Measurements from ENCODE around the gene STK17B. TPM values are rescaled to one million over a fixed set of nuclear protein-coding genes. Genes with fewer than 3 reads are reported as not detected.

Gene STK17B
- total and polyA plus RNA-seq, 9 of the 15 experiments (the other 6 are each of a cell fraction or from before 2014, with no cell fraction given) = 2.3 to 17.7 (median 8.5) TPM

DNA sequence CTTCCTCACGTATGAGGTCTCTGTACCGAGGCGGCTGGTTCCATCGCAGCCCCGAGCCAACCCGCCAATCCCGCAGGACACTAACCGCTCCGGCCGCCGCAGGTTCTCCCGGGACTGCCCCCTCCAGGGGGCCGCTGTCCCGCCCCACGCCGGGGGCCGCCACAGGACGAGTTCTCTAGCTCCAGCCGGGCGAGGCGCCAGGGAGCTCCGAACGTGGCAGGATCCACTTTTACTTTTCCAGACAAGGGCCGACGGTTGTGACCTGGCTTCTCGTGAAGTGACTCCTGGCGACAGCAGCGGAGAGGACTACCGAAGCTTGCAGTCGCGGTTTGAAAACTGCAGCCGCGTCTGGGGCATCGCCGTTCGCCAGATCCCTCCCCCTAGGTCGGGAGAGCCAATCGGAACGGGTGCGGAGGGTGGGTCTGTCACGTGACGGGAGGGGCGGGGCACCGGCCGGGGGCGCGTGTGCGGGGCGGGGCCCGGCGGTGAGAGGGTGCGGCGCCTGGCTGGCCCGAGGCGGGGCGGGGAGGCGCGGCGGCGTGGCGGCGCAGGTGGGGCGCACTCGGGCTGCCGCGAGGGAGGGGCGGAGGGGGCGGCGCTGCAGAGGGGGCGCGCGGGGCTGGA is at the start of gene STK17B (continued):
- TF ChIP-seq POLR3G (IDR thresholded peaks at IDR 0.05; ENCODE audit: extremely low read depth, insufficient read length, insufficient replicate concordance) = no peak
- TF ChIP-seq ZFPM2 (CRISPR knock-in tag; IDR thresholded peaks at IDR 0.05) = no peak
- TF ChIP-seq NFE2 (IDR thresholded peaks at IDR 0.05; ENCODE audit: low read depth) = no peak
- TF ChIP-seq ZNF134 (CRISPR knock-in tag; conservative IDR thresholded peaks at IDR 0.05) = no peak
- no peak for TF ChIP-seq ZEB2 (IDR thresholded peaks at IDR 0.05)
- no peak for TF ChIP-seq ETV6 (IDR thresholded peaks at IDR 0.05; ENCODE audit: borderline replicate concordance in 1 of 2, low read depth in 2 of 2, low read length in 1 of 2)
- TF ChIP-seq ETV6 (CRISPR knock-in tag; IDR thresholded peaks at IDR 0.05; ENCODE audit: borderline replicate concordance) = no peak
- TF ChIP-seq ZNF174 (CRISPR knock-in tag; IDR thresholded peaks at IDR 0.05) = no peak
- TF ChIP-seq, protein P1, sequence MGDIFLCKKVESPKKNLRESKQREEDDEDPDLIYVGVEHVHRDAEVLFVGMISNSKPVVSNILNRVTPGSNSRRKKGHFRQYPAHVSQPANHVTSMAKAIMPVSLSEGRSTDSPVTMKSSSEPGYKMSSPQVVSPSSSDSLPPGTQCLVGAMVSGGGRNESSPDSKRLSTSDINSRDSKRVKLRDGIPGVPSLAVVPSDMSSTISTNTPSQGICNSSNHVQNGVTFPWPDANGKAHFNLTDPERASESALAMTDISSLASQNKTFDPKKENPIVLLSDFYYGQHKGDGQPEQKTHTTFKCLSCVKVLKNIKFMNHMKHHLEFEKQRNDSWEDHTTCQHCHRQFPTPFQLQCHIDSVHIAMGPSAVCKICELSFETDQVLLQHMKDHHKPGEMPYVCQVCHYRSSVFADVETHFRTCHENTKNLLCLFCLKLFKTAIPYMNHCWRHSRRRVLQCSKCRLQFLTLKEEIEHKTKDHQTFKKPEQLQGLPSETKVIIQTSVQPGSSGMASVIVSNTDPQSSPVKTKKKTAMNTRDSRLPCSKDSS (IDR thresholded peaks at IDR 0.05; ENCODE audit: low read depth, partially characterized antibody) = no peak
- TF ChIP-seq, protein P2, sequence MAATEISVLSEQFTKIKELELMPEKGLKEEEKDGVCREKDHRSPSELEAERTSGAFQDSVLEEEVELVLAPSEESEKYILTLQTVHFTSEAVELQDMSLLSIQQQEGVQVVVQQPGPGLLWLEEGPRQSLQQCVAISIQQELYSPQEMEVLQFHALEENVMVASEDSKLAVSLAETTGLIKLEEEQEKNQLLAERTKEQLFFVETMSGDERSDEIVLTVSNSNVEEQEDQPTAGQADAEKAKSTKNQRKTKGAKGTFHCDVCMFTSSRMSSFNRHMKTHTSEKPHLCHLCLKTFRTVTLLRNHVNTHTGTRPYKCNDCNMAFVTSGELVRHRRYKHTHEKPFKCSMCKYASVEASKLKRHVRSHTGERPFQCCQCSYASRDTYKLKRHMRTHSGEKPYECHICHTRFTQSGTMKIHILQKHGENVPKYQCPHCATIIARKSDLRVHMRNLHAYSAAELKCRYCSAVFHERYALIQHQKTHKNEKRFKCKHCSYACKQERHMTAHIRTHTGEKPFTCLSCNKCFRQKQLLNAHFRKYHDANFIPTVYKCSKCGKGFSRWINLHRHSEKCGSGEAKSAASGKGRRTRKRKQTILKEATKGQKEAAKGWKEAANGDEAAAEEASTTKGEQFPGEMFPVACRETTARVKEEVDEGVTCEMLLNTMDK (IDR thresholded peaks at IDR 0.05; ENCODE audit: borderline replicate concordance, insufficient read depth, low read depth, low read length, poor library complexity, severe bottlenecking) = no peak
- TF ChIP-seq IFI16 (CRISPR knock-in tag; IDR thresholded peaks at IDR 0.05) = no peak
- no peak for TF ChIP-seq ZNF224 (CRISPR knock-in tag; IDR thresholded peaks at IDR 0.05)
- no peak; a peak in 1 of 4 replicates for TF ChIP-seq RAD21 (CRISPR knock-in tag; conservative IDR thresholded peaks at IDR 0.05 in 1 of 2, IDR thresholded peaks at IDR 0.05 in 1 of 2)
- TF ChIP-seq TEAD1 (CRISPR knock-in tag; IDR thresholded peaks at IDR 0.05) = no peak
- TF ChIP-seq KDM4B (IDR thresholded peaks at IDR 0.05; ENCODE audit: borderline replicate concordance in 2 of 2, low read depth in 1 of 2) = no peak
- no peak for TF ChIP-seq ZNF79 (CRISPR knock-in tag; IDR thresholded peaks at IDR 0.05; ENCODE audit: low read depth)
- TF ChIP-seq ZSCAN29 (IDR thresholded peaks at IDR 0.05) = no peak
- TF ChIP-seq KDM1A (IDR thresholded peaks at IDR 0.05) = no peak
- no peak for TF ChIP-seq ZNF282 (CRISPR knock-in tag; IDR thresholded peaks at IDR 0.05)
- TF ChIP-seq TEAD4 (IDR thresholded peaks at IDR 0.05; ENCODE audit: low read length) = no peak
- TF ChIP-seq TEAD4 (CRISPR knock-in tag; IDR thresholded peaks at IDR 0.05; ENCODE audit: borderline replicate concordance) = no peak
- TF ChIP-seq, protein P3, sequence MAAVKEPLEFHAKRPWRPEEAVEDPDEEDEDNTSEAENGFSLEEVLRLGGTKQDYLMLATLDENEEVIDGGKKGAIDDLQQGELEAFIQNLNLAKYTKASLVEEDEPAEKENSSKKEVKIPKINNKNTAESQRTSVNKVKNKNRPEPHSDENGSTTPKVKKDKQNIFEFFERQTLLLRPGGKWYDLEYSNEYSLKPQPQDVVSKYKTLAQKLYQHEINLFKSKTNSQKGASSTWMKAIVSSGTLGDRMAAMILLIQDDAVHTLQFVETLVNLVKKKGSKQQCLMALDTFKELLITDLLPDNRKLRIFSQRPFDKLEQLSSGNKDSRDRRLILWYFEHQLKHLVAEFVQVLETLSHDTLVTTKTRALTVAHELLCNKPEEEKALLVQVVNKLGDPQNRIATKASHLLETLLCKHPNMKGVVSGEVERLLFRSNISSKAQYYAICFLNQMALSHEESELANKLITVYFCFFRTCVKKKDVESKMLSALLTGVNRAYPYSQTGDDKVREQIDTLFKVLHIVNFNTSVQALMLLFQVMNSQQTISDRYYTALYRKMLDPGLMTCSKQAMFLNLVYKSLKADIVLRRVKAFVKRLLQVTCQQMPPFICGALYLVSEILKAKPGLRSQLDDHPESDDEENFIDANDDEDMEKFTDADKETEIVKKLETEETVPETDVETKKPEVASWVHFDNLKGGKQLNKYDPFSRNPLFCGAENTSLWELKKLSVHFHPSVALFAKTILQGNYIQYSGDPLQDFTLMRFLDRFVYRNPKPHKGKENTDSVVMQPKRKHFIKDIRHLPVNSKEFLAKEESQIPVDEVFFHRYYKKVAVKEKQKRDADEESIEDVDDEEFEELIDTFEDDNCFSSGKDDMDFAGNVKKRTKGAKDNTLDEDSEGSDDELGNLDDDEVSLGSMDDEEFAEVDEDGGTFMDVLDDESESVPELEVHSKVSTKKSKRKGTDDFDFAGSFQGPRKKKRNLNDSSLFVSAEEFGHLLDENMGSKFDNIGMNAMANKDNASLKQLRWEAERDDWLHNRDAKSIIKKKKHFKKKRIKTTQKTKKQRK (IDR thresholded peaks at IDR 0.05; ENCODE audit: borderline replicate concordance, low read depth, low read length) = no peak
- TF ChIP-seq ZSCAN32 (CRISPR knock-in tag; IDR thresholded peaks at IDR 0.05) = no peak
- TF ChIP-seq ZNF239 (CRISPR knock-in tag; IDR thresholded peaks at IDR 0.05) = no peak
